Measurements from ENCODE around the gene GRM4.

Gene GRM4

GRCh38 chr6:33975661-33976436, 170.0 kb downstream of the GRM4 start:
- DNase-seq: peak in 1 of 5 donors; percentile 9

GRCh38 chr6:33974471-33974870, 171.4 kb downstream of the GRM4 start:
- peak in 1 of 5 donors; percentile 1 for DNase-seq

GRCh38 chr6:33974030-33974429, 171.9 kb downstream of the GRM4 start:
- no peak for DNase-seq

GRCh38 chr6:33971580-33971979, 174.3 kb downstream of the GRM4 start:
- no peak for DNase-seq

All from T-helper 1 cell (primary cell).